Stimulated activated CD8-positive, alpha-beta memory T cell treated with anti-CD3 and anti-CD28 coated beads, Interleukin-15, amount 100 ng/mL, for 1 hour (primary cell): ENCODE data around the gene SLC19A1.
"Not testable (repeated sequence)": the region's sequence is repeated elsewhere in the genome, so short reads cannot be mapped to it uniquely, and the experiment has no call there.

Source experiments
- DNase-seq: peaks from one replicate; pipeline ENCODE4 v3.0.0-alpha.2; 2020; ENCODE audit warnings: low read depth

Gene SLC19A1

GRCh38 chr21:45532826-45533360 lies 9.3 kb downstream of the SLC19A1 start:
- no peak for DNase-seq

- DNase-seq, result no peak
Measured at GRCh38 chr21:45531393-45532215, 10.6 kb downstream of the SLC19A1 start.

GRCh38 chr21:45531114-45531392 lies 11.2 kb downstream of the SLC19A1 start:
- not testable (repeated sequence) for DNase-seq

DNA sequence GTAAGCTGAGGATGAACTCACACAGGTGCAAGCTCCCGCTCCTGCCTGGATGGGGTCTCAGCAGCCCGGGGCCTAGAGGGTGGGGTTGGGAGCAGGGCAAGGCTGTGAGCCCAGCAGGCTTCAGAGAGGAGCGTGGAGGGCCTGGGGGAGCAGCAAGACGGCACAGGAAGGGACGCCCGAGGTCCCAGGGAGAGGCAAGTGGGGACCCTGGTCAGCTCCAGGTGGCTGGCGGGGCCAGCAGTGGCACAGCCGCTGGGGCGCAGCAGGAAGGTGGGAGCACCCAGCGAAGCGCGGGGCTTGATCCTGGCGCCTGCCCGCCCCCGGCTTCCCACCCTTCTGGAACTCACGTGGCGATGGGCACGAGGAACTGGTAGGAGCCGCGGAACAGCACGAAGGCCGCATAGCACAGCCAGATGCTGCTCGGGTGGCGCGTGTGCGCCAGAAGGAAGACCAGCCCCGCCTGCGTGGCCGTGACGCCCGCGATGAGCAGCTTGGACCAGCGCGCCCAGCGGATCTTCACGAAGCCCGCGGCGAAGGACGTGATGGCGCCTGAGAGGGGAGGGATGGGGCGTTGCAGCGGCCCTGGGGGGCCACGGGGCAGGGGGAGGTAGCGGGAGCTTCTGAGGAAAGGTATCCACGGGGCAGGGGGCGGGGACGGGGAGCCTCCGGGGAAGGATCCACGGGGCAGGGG lies 11.7 kb downstream of the SLC19A1 start:
- DNase-seq, result no peak

DNA sequence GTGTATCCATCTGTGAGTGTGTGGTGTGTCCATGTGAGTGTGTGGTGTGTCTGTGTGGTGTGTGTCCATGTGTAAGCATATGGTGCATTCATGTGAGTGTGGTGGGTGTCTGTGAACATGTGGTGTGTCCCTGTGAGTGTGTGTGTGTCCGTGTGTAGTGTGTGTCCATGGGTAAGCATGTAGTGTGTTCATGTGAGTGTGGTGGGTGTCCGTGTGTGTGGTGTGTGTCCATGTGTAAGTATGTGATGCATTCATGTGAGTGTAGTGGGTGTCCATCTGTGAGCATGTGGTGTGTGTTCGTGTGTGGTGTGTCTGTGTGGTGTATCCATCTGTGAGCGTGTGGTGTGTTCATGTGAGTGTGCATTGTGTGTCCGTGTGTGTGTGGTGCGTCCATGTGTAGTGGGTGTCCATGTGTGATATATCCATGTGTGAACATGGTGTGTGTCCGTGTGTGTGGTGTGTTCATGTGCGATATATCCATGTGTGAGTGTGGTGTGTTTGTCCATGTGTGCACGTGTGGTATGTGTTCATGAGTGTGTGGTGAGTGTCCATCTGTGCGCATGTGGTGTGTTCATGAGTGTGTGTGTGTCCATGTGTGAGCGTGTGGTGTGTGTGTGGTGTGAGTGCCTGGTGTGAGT lies 12.3 kb downstream of the SLC19A1 start:
- DNase-seq, result no peak

- DNase-seq, result no peak
Measured at GRCh38 chr21:45528981-45529784, 13.1 kb downstream of the SLC19A1 start.

- DNase-seq, result no peak
Measured at GRCh38 chr21:45528028-45528705, 14.1 kb downstream of the SLC19A1 start.

DNA sequence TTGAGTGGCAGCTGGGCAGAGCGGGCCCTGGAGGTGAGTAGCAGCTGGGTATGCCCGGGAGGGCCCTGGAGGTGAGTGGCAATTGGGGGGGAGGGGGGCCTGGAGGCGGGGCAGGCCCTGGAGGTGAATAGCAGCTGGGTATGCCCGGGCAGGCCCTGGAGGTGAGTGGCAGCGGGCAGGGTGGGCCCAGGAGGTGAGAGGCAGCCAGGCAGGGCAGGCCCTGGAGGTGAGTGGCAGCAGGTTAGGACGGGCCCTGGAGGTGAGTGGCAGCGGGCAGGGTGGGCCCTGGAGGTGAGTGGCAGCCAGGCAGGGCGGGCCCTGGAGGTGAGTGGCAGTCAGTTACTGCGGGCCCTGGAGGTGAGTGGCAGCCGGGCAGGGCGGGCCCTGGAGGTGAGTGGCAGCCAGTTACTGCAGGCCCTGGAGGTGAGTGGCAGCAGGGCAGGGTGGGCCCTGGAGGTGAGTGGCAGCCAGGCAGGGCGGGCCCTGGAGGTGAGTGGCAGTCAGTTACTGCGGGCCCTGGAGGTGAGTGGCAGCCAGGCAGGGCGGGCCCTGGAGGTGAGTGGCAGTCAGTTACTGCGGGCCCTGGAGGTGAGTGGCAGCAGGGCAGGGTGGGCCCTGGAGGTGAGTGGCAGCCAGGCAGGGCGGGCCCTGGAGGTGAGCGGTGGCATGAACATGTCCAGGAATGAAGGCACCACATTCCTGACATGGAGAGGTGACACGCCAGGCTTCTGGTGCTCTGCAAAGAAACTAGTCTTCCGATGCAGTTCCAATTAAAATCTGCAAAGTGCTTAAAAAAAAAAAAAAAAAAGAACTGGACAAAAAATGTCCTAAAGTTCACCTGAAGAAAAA lies 14.9 kb downstream of the SLC19A1 start:
- not testable (repeated sequence) for DNase-seq

- DNase-seq, result no peak
Measured at GRCh38 chr21:45525910-45526306, 16.3 kb downstream of the SLC19A1 start.

- no peak for DNase-seq
Measured at GRCh38 chr21:45525153-45525909, 16.9 kb downstream of the SLC19A1 start.

DNA sequence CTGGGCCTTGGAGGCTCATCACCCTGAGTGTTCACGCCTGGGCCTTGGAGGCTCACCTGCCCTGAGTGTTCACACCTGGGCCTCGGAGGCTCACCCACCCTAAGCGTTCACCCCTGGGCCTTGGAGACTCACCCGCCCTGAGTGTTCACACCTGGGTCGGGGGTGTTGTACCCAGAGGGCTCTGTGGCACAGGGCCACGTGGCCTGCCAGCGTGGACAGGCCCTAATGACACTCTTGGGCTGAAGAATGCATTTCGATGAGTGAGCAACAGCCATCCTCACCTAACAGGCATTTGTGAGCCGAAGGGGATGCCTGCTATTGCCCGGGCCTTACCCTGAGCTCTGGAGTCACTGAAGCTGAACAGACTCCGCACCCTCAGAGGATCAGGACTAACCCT lies 17.5 kb downstream of the SLC19A1 start:
- no peak for DNase-seq

DNA sequence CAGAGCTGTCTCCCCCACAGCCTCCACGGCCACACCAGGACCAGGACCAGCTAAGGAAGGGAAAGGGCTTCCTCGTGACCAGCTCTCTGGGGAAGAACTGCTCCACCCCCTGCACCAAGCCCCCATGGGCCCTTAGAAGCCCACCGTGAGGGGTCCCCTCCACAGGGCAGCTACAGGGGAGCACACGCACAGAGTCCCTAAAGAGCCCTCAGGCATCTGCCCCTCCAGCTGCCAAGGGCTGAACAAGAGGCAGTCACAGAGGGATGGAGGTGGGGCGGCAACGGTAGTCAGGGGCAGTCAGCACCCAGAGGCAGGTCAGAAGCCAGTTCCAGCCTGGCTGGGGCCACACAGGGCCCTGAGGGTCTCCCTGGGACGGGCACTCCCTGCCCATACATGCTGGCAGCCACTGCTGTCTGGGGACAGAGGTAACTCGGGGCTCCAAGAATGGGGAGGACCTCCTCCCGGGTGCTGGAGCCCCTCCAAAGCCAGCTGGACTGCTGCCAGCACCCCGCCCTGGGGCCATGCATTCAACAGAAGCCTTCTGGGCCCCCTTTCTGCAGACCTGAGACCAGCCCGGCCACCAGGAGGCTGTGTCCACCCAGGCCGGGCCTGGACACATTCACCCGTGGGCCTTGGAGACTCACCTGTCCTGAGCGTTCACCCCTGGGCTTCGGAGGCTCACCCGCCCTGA lies 18.7 kb downstream of the SLC19A1 start:
- no peak for DNase-seq

- no peak for DNase-seq
Measured at GRCh38 chr21:45522986-45523385, 19.3 kb downstream of the SLC19A1 start.

DNA sequence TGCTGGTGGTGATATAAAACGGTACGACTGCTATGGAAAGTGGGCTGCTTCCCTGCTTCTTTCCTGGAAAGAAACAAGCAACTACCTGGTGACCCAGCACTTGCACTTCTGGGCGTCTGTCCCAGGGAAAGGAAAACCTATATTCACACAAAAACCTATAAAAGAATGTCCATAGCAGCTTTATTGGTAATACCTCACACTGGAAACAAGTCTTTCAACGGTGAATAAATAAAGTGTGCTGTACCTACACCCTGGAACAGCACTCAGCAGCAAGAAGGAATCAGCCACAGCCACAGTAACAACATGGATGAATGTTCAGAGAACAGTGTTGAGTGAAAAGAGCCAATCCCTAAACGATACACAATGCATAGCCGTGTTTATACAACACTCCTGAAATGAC lies 19.9 kb downstream of the SLC19A1 start:
- DNase-seq, result no peak

DNA sequence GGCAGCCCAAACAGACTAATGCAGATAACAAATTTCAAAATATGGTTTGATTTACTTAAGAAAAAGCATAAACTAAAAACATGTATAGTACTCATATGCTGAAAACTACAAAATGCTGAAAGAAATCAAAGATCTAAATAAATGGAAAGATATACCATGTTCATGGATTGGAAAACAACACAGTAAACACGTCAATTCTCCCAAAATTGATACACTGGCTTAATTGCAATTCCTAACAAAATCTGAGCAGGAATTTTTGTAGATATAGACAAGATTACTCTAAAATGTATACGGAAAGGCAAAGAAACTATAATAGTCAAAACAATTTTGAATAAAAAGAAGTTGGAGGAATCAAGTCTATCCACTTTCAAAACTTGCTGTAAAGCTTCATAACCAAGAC lies 21.0 kb downstream of the SLC19A1 start:
- no peak for DNase-seq

GRCh38 chr21:45519182-45519581 lies 23.1 kb downstream of the SLC19A1 start:
- DNase-seq, result no peak

- no peak for DNase-seq
Measured at GRCh38 chr21:45518742-45519141, 23.5 kb downstream of the SLC19A1 start.

- no peak for DNase-seq
Measured at GRCh38 chr21:45517249-45518065, 24.8 kb downstream of the SLC19A1 start.
